Endometrium (tissue), 2 donors: ENCODE results near the gene SLC25A26.
"Not testable (repeated sequence)": the region's sequence is repeated elsewhere in the genome, so short reads cannot be mapped to it uniquely, and the experiment has no call there.

Source experiments
- FAIRE-seq: peaks from 2 replicates; lab custom pipeline; 2012; peaks lifted over from hg19 to GRCh38; lab: Jason Lieb, UNC
- donor health status: control.
- donor health status: control.

The SLC25A26 gene

DNA sequence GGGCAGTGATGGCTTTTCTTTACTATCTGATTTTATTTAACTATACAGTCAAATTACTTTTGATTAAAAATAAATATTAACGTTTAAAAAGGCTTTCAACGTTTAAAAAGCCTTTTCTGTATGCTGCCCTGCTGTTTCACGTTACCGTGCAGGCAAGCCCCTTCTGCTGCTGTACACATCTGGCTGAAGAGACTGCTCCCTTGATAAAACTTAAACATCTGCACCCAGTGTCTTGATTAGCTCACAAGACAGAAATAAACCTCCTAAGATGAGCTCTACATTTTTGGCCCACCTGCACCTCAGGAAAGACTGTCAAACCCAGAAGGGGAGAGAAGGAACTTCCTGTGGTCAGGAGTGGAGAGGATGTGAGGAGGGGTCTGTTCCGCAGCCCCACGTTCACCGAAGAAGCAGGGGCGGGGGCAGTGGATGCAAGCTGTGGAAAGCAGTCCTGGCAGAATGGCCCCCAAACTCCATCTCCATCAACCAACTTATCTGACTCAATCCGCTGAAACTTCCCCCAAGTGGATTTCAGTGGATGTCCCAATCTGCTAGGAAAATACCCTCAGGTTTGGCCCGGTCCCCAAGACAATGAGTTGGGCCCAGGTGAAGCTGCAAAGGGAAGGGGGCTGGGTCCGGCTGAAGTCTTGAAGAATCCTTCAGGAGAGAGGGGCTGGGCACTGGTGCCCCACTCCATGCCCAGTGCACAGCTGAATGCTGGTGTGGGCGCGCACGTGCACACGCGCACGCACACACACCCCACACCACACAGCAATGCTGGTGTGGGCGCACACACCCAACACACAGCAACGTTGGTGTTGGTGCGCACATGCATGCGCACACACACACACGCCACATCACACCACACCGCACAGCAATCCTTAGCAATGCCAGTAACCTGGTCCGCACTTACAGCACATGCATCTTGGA, 191.4 kb downstream of the SLC25A26 start:
- no peak for FAIRE-seq

DNA sequence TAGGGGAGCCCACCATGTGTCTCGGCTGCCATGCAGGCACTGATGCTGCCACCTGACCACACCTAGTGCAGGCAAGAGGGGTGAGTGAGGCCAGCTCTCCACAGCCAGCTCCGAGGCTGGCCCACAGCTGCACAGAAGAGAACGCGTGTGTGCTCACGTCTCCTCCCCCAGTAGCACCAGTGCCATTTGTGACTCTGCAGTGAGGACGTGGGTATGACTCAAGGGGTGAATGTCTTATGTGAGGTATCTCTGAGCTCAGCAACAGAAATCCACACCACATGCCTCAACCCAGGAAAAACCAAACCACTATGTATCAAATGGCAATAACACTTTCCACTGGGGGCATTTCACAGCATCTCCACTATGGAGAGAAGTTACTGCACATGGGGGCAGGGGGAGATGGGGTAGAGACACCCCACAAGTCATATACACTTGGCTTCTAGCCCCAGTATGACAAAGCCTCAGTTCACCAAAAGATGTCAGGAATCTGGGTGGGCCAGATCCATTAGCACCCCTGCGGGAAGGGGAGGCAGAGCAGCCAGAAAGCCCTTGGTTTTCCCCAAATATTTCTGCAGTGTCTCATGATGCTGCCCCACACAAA, 192.4 kb downstream of the SLC25A26 start:
- no peak for FAIRE-seq

DNA sequence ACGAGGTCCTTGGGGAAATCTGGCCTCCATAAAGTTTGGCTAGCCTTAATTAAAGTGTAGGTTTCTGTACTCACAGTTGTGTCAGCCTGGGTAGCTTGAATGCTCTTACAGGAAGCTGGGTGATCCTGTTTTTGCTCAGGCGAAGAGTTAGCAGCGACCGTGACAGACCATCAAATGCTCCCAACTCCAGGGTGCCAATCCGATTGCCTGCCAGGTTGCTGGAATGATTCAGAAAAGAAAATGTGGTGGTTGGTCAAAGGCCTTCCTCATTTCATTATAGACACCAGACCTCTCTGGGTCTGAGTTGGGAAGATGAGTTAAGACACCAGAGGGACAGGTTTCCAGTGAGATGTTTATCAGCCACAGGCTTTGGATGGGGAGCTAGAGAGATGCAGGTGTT, 194.0 kb downstream of the SLC25A26 start:
- FAIRE-seq, result no peak

DNA sequence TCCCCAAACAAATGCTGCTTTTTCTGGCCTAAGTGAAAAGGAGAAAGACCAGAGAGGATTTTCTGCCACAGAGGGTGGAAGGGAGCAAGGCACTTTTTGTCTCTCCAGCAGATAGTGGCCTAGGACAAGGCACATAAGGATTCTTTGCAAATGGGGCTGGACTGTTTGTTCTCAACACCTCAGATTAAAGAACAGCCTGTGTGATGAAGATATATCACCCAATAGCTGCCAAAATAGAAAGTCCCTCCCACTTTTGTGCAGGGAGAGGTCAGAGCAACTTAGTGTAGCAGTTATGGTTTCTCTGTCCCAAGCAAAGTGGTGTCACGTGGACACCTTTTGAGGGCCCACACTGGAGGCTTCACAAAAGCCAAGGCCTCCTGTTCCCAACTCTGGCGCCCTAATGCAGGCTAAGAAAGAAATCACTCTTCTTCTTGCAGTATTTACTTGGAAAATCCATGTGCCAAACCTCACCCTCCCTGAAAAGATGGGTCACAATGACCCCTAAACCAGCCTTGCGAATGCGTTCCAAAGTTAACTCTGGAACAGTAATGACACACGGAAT, 195.1 kb downstream of the SLC25A26 start:
- no peak for FAIRE-seq

DNA sequence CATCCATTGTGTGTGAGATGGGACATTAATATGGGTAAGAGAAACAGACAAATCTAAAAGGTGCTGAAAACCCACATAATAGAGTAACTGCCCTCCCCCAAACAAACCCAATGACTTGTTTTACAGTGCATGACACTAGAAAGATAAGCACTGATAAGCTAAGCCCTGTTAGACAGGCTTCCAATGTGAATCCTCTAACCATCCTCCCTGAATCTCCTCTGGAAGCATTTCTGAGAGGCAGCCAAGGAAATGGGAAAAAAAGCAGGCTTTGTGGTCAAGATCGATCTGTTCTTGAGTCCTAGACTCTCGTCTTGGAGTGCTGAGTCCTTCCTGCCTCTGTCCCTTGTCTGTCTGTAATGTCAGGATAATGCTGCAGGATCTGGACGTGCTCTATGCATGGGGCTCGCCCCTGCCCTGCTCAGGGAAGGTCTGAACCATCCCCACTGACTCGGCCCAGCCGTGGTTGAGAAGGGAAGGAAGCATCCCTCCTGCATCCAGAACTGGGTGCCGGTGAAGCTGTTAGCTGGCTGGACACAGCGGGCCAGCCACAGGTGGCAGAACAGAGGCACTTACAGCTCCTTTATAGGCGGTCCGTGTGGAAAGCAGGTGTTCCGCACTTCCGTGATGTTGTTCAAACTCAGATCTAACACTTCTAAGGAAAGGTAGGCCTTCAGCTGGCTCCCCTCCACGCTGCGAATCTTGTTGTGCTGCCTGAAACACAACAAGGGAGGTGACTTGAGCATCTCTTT, 195.9 kb downstream of the SLC25A26 start:
- FAIRE-seq, result no peak

DNA sequence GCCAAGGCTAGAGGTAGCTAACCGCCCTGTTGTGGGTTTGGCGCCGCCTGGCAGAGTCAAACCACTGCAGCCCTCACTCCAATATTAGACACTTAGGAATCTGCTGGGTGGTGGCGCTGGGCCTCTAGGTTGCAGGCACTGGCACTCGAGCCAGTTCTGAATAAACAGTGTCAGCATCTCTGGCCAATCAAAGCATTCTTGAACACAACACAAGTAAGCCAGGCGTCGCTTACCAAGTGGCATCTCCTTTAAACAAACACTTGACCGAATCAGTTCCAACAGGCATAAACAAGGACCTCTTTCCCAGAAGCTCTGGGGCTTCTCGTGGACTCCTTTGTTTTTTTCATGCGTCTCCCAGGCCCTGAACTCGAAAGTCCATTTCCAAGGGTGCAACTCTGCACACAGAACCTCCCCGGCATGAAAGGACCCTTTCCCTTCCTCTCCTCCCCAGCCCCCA, 197.7 kb downstream of the SLC25A26 start:
- FAIRE-seq, result no peak

DNA sequence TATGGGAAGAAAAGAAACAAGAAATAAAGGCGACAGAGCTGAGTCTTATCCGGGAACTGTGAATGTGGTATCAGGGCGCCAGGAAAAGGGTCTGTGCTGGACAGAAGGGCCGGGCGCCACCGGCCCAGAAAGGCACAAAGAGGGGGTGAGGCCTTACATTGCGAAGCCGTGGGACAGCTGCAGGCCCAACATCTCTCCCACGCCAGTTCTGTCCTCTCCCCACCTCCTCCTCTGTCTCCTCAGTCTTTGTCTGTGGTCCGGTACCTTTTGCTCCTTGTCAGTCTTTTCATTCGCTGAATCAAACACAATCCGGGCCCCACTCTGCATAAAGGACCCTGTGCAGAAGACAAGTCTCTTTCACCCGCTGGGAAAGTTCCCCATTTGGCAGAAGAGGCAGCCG, 198.2 kb downstream of the SLC25A26 start:
- FAIRE-seq, result no peak

DNA sequence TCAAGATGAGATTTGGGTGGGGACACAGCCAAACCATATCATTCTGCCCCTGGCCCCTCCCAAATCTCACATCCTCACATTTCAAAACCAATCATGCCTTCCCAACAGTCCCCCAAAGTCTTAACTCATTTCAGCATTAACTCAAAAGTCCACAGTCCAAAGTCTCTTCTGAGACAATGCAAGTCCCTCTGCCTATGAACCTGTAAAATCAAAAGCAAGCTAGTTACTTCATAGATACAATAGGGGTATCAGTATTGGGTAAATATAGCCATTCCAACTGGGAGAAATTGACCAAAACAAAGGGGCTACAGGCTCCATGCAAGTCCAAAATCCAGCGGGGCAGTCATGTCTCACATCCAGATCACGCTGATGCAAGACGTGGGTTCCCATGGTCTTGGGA, 200.3 kb downstream of the SLC25A26 start:
- not testable (repeated sequence) for FAIRE-seq

DNA sequence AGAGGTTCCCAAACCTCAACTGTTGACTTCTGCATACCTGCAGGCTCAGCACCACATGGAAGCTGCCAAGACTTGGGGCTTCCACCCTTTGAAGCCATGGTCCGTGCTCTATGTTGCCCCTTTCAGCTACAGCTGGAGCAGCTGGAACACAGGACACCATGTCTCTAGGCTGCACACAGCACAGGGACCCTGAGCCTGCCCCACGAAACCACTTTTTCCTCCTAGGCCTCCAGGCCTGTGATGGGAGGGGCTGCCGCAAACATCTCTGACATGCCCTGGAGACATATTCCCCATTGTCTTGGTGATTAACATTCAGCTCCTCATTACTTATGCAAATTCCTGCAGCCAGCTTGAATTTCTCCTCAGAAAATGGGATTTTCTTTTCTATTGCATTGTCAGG, 201.1 kb downstream of the SLC25A26 start:
- not testable (repeated sequence) for FAIRE-seq

DNA sequence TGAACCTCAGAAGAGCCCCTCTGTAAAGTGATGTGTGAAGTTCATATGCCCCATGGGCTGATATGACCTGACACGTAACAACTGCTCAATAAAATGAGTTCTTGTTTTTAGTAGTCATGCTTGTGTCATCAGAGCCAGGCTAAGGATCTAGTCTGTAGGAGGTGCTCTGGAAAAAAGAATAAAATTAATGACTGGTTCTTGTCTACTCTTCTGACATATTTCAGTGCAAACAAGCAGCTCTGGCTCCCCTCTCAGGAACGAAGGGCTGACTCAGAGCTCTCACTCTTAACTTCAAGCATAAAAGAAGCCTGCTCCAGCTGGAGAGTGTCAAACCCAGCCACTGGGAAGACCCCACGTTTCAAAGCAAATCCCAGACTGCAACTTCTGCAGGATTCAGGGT, 203.0 kb downstream of the SLC25A26 start:
- FAIRE-seq, result no peak

DNA sequence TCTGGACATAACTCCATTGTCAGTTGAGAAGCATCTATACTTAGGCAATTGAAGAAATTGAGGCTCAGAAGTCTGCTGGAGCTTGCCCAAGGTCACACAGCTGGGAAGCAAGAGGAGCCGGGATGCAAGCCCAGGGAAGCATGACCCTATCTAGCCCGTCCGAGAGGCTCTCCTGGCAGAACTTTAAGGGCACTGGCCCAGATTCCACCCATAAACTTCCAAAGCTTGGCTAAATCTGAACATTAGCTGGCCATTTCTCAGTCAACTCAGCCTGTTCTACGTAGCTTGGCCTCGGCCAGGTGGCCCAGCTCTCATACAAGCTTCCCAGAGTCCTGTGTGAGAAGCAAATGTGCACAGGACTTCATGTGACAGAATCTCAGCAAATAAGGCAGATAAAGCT, 204.2 kb downstream of the SLC25A26 start:
- FAIRE-seq, result no peak

DNA sequence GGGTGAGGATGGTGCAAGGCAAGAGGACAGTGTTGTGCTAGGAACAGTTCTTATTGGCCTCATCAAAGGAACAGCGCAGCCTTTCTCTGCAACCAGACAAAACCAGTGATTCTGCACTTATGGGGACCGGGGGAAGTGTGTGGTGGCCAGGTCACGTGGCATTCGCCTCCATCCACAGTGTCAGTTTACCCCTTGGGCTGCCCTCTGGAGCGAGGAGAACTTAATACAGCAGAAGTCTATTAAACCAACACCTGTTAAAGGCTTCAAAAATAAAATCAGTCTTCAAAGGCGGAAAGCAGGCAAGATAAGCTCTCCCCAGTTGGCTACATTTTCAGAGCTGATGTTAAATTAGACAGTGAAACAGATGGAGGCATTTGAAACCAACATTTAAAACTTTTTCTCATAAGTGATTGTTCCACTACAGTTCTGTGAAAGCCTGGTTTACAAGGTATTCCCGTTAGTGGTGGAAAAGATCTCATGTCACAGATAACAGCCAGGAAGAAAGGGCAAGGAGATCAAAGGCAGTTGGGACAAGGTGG, 204.8 kb downstream of the SLC25A26 start:
- no peak for FAIRE-seq

DNA sequence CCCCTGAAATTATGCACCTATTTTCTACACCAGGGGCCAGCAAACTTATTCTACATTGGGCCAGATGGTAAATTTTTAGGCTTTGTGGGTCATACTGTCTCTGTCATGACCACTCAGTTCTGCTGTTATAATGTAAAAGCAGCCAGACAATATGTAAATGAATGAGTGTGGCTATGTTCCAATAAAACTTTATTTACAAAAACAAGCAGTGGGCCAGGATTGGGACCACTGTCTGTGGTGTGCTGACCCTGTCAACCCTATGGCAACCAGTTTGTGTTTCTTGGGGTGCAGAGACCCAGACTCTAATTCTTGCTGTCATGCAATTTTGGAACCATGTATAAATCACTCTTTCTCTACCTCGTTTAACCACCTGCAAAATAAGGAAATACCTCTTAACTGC, 205.3 kb downstream of the SLC25A26 start:
- FAIRE-seq, result no peak

DNA sequence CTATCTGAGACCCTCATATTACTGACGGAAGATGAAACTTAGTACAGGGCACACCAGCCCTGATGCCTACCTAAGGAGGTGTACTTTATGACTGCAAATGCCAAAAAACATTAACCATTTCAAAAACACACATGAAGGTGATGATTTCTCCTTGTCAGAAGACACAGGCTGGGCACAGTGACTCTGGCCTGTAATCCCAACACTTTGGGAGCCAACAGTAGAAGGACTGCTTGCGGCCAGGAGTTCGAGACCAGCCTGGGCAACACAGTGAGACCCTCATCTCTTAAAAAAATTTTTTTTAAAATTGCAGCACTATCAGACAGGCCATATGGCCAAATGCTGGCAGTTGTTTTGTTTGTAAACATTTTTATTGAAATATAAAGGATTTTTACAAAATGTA, 206.6 kb downstream of the SLC25A26 start:
- FAIRE-seq, result no peak

DNA sequence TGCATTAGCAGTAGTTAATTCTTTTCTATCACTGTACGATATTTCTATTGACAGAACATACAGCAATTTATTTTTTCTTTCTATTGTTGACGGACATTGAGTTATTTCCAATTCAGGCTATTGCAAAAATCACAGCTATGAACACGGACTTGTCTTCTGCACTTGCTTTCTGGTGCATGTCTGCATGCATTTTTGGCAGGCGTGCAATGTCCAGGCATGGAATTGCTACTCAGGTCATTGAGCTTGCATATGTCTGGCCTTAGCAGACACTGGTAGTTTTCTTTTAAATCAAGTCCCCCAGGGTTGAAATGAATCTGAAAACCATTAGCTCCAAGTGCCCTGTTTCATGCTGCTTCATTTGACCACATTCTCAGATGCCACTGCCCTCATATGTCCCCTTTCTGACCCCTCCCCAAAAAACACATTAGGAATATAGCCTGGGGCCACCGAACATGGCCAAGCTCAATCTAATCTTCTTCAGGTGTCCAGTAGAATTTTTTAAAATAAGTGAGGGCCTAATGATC, 207.2 kb downstream of the SLC25A26 start:
- FAIRE-seq, result no peak
